SK-N-SH treated with all-trans-retinoic acid at 6 μM for 48 hours (cell line): ENCODE measurements around the gene TMCC3.

Experiments used
- ARNTL ChIP-seq: fragments of 450-650 bp; formaldehyde crosslinking; IDR thresholded peaks from 2 replicates; pipeline ENCODE4 v1.5.0; 2020; ENCODE audit warnings: low read depth, mild to moderate bottlenecking, moderate library complexity, borderline replicate concordance
- PPARA ChIP-seq: fragments of 250-450 bp; sonication (Bioruptor Pico); IDR thresholded peaks from 2 replicates; pipeline ENCODE4 v1.5.0; 2020; ENCODE audit warnings: mild to moderate bottlenecking, borderline replicate concordance
- TCF4 ChIP-seq: fragments of 250-450 bp; sonication (Bioruptor Pico); IDR thresholded peaks from 2 replicates; pipeline ENCODE4 v1.8.0; 2021; ENCODE audit warnings: mild to moderate bottlenecking, moderate library complexity, borderline replicate concordance
- ZFP3 ChIP-seq: fragments of 250-450 bp; sonication (Bioruptor Pico); IDR thresholded peaks from 2 replicates; pipeline ENCODE4 v1.5.0; 2020; ENCODE audit warnings: mild to moderate bottlenecking, moderate library complexity
- ZNF8 ChIP-seq: fragments of 450-650 bp; formaldehyde crosslinking; IDR thresholded peaks from 2 replicates; pipeline ENCODE4 v1.5.0; 2020; ENCODE audit warnings: mild to moderate bottlenecking, moderate library complexity

GRCh38 chr12:94592080-94592479, 58.3 kb downstream of the TMCC3 start:
- TF ChIP-seq PPARA (CRISPR knock-in tag) = no peak
- no peak for TF ChIP-seq TCF4 (CRISPR knock-in tag)
- no peak for TF ChIP-seq ZNF8
- no peak for TF ChIP-seq ARNTL (CRISPR knock-in tag)
- no peak for TF ChIP-seq ZFP3 (CRISPR knock-in tag)
